Measurements from ENCODE around the gene TAF12. TPM values are rescaled to one million over a fixed set of nuclear protein-coding genes. Genes with fewer than 3 reads are reported as not detected.

The TAF12 gene
- total RNA-seq, 1 experiment from 2014 or later = 33.9 TPM

- DNase-seq (ENCODE audit: low read depth, low spot score) = no peak
- no peaks in the 10 kb centered on the region for H3K9me3 ChIP-seq (ENCODE audit: control insufficient read depth, insufficient read depth, low read depth, low read length)
- BruUV-seq (replicated peaks) = no TSS peak
- POLR2A ChIA-PET = interaction anchor here (0.6 to 1.1 kb wide), 2 partner anchors 10 to 14 kb away, joined by 5 to 7 read pairs; no protein-coding TSS in a partner anchor
- H3K27me3 ChIP-seq (ENCODE audit: control insufficient read depth, insufficient read depth, low read length) = no peaks in the 10 kb centered on the region
- no peak overlapping the region for H3K4me3 ChIP-seq (ENCODE audit: low read depth in 2 of 2, low read length in 2 of 2)
- in situ Hi-C loops (cut with HindIII; ENCODE audit: low pct_unique_long_range_greater_than_20kb, low sequenced_read_pairs) = no loop called here
- no peaks in the 10 kb centered on the region for H3K4me1 ChIP-seq (ENCODE audit: control insufficient read depth, insufficient read depth, low read length)
- ATAC-seq = no peak
- TF ChIP-seq SIN3A (IDR thresholded peaks at IDR 0.05; ENCODE audit: borderline replicate concordance, insufficient read depth, low read depth, low read length) = no peak
- TF ChIP-seq REST (IDR thresholded peaks at IDR 0.05; ENCODE audit: insufficient read depth in 1 of 2, low read depth in 2 of 2, low read length in 1 of 2) = no peak
- TF ChIP-seq POLR2AphosphoS5 (IDR thresholded peaks at IDR 0.05; ENCODE audit: low read depth, low read length) = no peak
- TF ChIP-seq, protein P1, sequence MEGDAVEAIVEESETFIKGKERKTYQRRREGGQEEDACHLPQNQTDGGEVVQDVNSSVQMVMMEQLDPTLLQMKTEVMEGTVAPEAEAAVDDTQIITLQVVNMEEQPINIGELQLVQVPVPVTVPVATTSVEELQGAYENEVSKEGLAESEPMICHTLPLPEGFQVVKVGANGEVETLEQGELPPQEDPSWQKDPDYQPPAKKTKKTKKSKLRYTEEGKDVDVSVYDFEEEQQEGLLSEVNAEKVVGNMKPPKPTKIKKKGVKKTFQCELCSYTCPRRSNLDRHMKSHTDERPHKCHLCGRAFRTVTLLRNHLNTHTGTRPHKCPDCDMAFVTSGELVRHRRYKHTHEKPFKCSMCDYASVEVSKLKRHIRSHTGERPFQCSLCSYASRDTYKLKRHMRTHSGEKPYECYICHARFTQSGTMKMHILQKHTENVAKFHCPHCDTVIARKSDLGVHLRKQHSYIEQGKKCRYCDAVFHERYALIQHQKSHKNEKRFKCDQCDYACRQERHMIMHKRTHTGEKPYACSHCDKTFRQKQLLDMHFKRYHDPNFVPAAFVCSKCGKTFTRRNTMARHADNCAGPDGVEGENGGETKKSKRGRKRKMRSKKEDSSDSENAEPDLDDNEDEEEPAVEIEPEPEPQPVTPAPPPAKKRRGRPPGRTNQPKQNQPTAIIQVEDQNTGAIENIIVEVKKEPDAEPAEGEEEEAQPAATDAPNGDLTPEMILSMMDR (IDR thresholded peaks at IDR 0.05) = no peak
- no peak for TF ChIP-seq TCF7L2 (IDR thresholded peaks at IDR 0.05; ENCODE audit: low read depth, low read length)
- no peak overlapping the region for H3K27ac ChIP-seq (ENCODE audit: low read length)
- H3K36me3 ChIP-seq (ENCODE audit: control insufficient read depth, insufficient read depth, low read length) = peaks cover 4% of the 10 kb centered on the region; the same call in 1 of the 2 replicates
- intact Hi-C loops (cut with micrococcal nuclease; ENCODE audit: unreplicated experiment) = no loop called here
- CTCF ChIA-PET = no interaction called here
These were observed 71.0 kb downstream of the TAF12 start for GRCh38 chr1:28571911-28572310.

DNA sequence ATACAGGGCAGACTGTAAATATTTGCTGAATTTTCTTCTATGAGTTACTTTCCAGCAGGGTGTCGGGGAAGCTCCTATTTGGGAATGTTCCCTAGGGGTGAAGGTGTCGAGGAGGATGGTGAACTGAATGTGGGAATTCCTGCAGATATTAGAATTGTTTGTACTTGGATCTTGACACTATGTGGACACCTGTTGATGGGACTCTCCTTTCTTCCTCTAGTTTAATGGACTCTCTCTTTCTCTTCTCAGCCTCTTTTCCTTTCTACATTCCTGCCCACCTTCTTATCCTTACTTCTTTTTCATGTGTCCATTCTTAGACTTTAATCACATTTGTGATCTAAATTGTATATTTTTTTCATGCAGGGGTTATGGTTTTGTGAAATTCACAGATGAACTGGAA, 75.9 kb downstream of the TAF12 start:
- Histone ChIP-seq H3K27ac (ENCODE audit: low read length) (no peak overlapping the region), H3K9me3 (ENCODE audit: control insufficient read depth, insufficient read depth, low read depth, low read length) (no peaks in the 10 kb centered on the region), H3K27me3 (ENCODE audit: control insufficient read depth, insufficient read depth, low read length) (no peaks in the 10 kb centered on the region), H3K4me1 (ENCODE audit: control insufficient read depth, insufficient read depth, low read length) (no peaks in the 10 kb centered on the region), H3K36me3 (ENCODE audit: control insufficient read depth, insufficient read depth, low read length) (peaks cover 12% of the 10 kb centered on the region; the same call in 1 of the 2 replicates), H3K4me3 (ENCODE audit: low read depth in 2 of 2, low read length in 2 of 2) (no peak overlapping the region)
- DNase-seq (ENCODE audit: low read depth, low spot score) (no peak), ATAC-seq (no peak)
- ChIA-PET POLR2A (interaction anchor here (0.8 kb wide), 1 partner anchor 13 kb away, joined by 4 read pairs; no protein-coding TSS in a partner anchor), CTCF (no interaction called here)
- TSS peak; percentile 47 for BruUV-seq (replicated peaks)
- TF ChIP-seq SIN3A (IDR thresholded peaks at IDR 0.05; ENCODE audit: borderline replicate concordance, insufficient read depth, low read depth, low read length) = no peak
- TF ChIP-seq TCF7L2 (IDR thresholded peaks at IDR 0.05; ENCODE audit: low read depth, low read length) = no peak
- TF ChIP-seq, protein P1 (IDR thresholded peaks at IDR 0.05) = no peak
- TF ChIP-seq REST (IDR thresholded peaks at IDR 0.05; ENCODE audit: insufficient read depth in 1 of 2, low read depth in 2 of 2, low read length in 1 of 2) = no peak
- TF ChIP-seq POLR2AphosphoS5 (IDR thresholded peaks at IDR 0.05; ENCODE audit: low read depth, low read length) = no peak
- intact Hi-C loops (cut with micrococcal nuclease; ENCODE audit: unreplicated experiment) = no loop called here
- in situ Hi-C loops (cut with HindIII; ENCODE audit: low pct_unique_long_range_greater_than_20kb, low sequenced_read_pairs) = no loop called here

All from Panc1 (cell line).